Activated T-cell treated with anti-CD3 and anti-CD28 coated beads, Interleukin-2, amount 50 U/mL, for 4 hours (primary cell): ENCODE results near the gene SPECC1L. TPM values are rescaled to one million over a fixed set of nuclear protein-coding genes. Genes with fewer than 3 reads are reported as not detected.

Source experiments
- ATAC-seq, 2 donors: fragments of 200-7000 bp; cut with Tn5 transposase; one replicate each; pipeline ENCODE4 v1.10.0; 2021
- DNase-seq: peaks from one replicate; pipeline ENCODE4 v3.0.0-alpha.2; 2020
- H3K27me3 Mint-ChIP-seq: one replicate; pipeline ENCODE4 v1.8.0; 2021; ENCODE audit warnings: low read depth, mixed read lengths
- H3K36me3 Mint-ChIP-seq: one replicate; pipeline ENCODE4 v1.8.0; 2022; ENCODE audit warnings: mixed read lengths; ENCODE audit not compliant: insufficient read depth
- H3K4me1 Mint-ChIP-seq: one replicate; pipeline ENCODE4 v1.8.0; 2021; ENCODE audit warnings: low read depth, mixed read lengths
- H3K4me3 Mint-ChIP-seq: one replicate; pipeline ENCODE4 v1.8.0; 2021; ENCODE audit warnings: mild to moderate bottlenecking, moderate library complexity, mixed read lengths
- H3K9me3 Mint-ChIP-seq: one replicate; pipeline ENCODE4 v1.8.0; 2021; ENCODE audit warnings: mixed read lengths
- total RNA-seq, 3 donors: library from RNA; stranded (reverse); gene quantifications; one replicate each; pipeline ENCODE4 v1.2.1, GENCODE V29; 2021

Gene SPECC1L
- total RNA-seq, 3 donors from 2014 or later = 31.4 to 33.6 (median 33.1) TPM

GRCh38 chr22:24444251-24444650 lies 173.6 kb downstream of the SPECC1L start:
- ATAC-seq (no peak), DNase-seq (no peak)
- no peaks in the 10 kb centered on the region for H3K27me3 Mint-ChIP-seq
- H3K9me3 Mint-ChIP-seq = no peaks in the 10 kb centered on the region
- no peak overlapping the region for H3K4me3 Mint-ChIP-seq
- peaks cover 15% of the 10 kb centered on the region for H3K36me3 Mint-ChIP-seq
- peaks cover 36% of the 10 kb centered on the region for H3K4me1 Mint-ChIP-seq

GRCh38 chr22:24444729-24445466 lies 174.3 kb downstream of the SPECC1L start:
- Mint-ChIP-seq H3K27me3 (no peaks in the 10 kb centered on the region), H3K4me1 (peaks cover 37% of the 10 kb centered on the region), H3K36me3 (peaks cover 15% of the 10 kb centered on the region), H3K9me3 (no peaks in the 10 kb centered on the region), H3K4me3 (no peak overlapping the region)
- DNase-seq (no peak), ATAC-seq (no peak)

GRCh38 chr22:24445481-24446259 lies 175.0 kb downstream of the SPECC1L start:
- Mint-ChIP-seq H3K9me3 (no peaks in the 10 kb centered on the region), H3K27me3 (no peaks in the 10 kb centered on the region), H3K36me3 (peaks cover 15% of the 10 kb centered on the region), H3K4me1 (peaks cover 35% of the 10 kb centered on the region), H3K4me3 (no peak overlapping the region)
- DNase-seq = peak; percentile 36
- ATAC-seq = peak; percentile 87 to 92

- DNase-seq (no peak), ATAC-seq (no peak)
- Mint-ChIP-seq H3K36me3 (peaks cover 9% of the 10 kb centered on the region), H3K27me3 (no peaks in the 10 kb centered on the region), H3K4me1 (peaks cover 31% of the 10 kb centered on the region), H3K9me3 (no peaks in the 10 kb centered on the region), H3K4me3 (no peak overlapping the region)
Observed at GRCh38 chr22:24446260-24446611, 175.6 kb downstream of the SPECC1L start.

- Mint-ChIP-seq H3K4me1 (peaks cover 12% of the 10 kb centered on the region), H3K36me3 (no peaks in the 10 kb centered on the region)
Observed at GRCh38 chr22:24450610-24451009, 180.0 kb downstream of the SPECC1L start.

GRCh38 chr22:24451162-24451561 lies 180.5 kb downstream of the SPECC1L start:
- no peak for DNase-seq
- H3K36me3 Mint-ChIP-seq = no peaks in the 10 kb centered on the region
- no peaks in the 10 kb centered on the region for H3K27me3 Mint-ChIP-seq
- H3K9me3 Mint-ChIP-seq = no peaks in the 10 kb centered on the region
- no peak for ATAC-seq
- H3K4me3 Mint-ChIP-seq = no peak overlapping the region
- peaks cover 8% of the 10 kb centered on the region for H3K4me1 Mint-ChIP-seq

More at GRCh38 chr22:24450610-24451009, 180.0 kb downstream of the SPECC1L start:
- Mint-ChIP-seq H3K9me3 (no peaks in the 10 kb centered on the region), H3K4me3 (no peak overlapping the region), H3K27me3 (no peaks in the 10 kb centered on the region)
- no peak for ATAC-seq
- DNase-seq = no peak

GRCh38 chr22:24453853-24454252 lies 183.2 kb downstream of the SPECC1L start:
- Mint-ChIP-seq H3K4me3 (no peak overlapping the region), H3K36me3 (no peaks in the 10 kb centered on the region), H3K9me3 (no peaks in the 10 kb centered on the region), H3K4me1 (peaks cover 6% of the 10 kb centered on the region), H3K27me3 (no peaks in the 10 kb centered on the region)
- DNase-seq = no peak
- ATAC-seq = no peak

- no peak for DNase-seq
- no peaks in the 10 kb centered on the region for H3K9me3 Mint-ChIP-seq
- H3K4me3 Mint-ChIP-seq = no peak overlapping the region
- H3K36me3 Mint-ChIP-seq = no peaks in the 10 kb centered on the region
- no peaks in the 10 kb centered on the region for H3K27me3 Mint-ChIP-seq
- no peak for ATAC-seq
- peaks cover 4% of the 10 kb centered on the region for H3K4me1 Mint-ChIP-seq
Observed at GRCh38 chr22:24455039-24455438, 184.4 kb downstream of the SPECC1L start.

- ATAC-seq = no peak
Observed at GRCh38 chr22:24455751-24456426, 185.3 kb downstream of the SPECC1L start.

GRCh38 chr22:24457894-24458420 lies 187.3 kb downstream of the SPECC1L start:
- no peaks in the 10 kb centered on the region for H3K27me3 Mint-ChIP-seq
- no peak overlapping the region for H3K4me3 Mint-ChIP-seq
- ATAC-seq (no peak), DNase-seq (no peak)
- no peaks in the 10 kb centered on the region for H3K36me3 Mint-ChIP-seq
- H3K4me1 Mint-ChIP-seq = peaks cover 8% of the 10 kb centered on the region
- no peaks in the 10 kb centered on the region for H3K9me3 Mint-ChIP-seq

More at GRCh38 chr22:24455751-24456426, 185.3 kb downstream of the SPECC1L start:
- no peak for DNase-seq
- H3K27me3 Mint-ChIP-seq = no peaks in the 10 kb centered on the region
- no peaks in the 10 kb centered on the region for H3K9me3 Mint-ChIP-seq
- H3K4me3 Mint-ChIP-seq = no peak overlapping the region
- peaks cover 7% of the 10 kb centered on the region for H3K4me1 Mint-ChIP-seq
- no peaks in the 10 kb centered on the region for H3K36me3 Mint-ChIP-seq

- DNase-seq (no peak), ATAC-seq (no peak)
- Mint-ChIP-seq H3K4me3 (no peak overlapping the region), H3K36me3 (no peaks in the 10 kb centered on the region), H3K27me3 (no peaks in the 10 kb centered on the region), H3K9me3 (no peaks in the 10 kb centered on the region), H3K4me1 (peaks cover 8% of the 10 kb centered on the region)
Observed at GRCh38 chr22:24459911-24460310, 189.3 kb downstream of the SPECC1L start.

- no peak for DNase-seq
- no peak overlapping the region for H3K4me3 Mint-ChIP-seq
- peak; percentile 62 to 74 for ATAC-seq
- H3K4me1 Mint-ChIP-seq = peaks cover 9% of the 10 kb centered on the region
- no peaks in the 10 kb centered on the region for H3K27me3 Mint-ChIP-seq
- H3K36me3 Mint-ChIP-seq = no peaks in the 10 kb centered on the region
- no peaks in the 10 kb centered on the region for H3K9me3 Mint-ChIP-seq
Observed at GRCh38 chr22:24460418-24461089, 189.9 kb downstream of the SPECC1L start.

- Mint-ChIP-seq H3K9me3 (no peaks in the 10 kb centered on the region), H3K4me1 (peaks cover 9% of the 10 kb centered on the region), H3K36me3 (no peaks in the 10 kb centered on the region), H3K4me3 (no peak overlapping the region), H3K27me3 (no peaks in the 10 kb centered on the region)
- DNase-seq (no peak), ATAC-seq (no peak)
Observed at GRCh38 chr22:24463071-24463760, 192.6 kb downstream of the SPECC1L start.
